ENCODE data around the gene MS4A3. TPM values are rescaled to one million over a fixed set of nuclear protein-coding genes. Genes with fewer than 3 reads are reported as not detected.
"Not testable (repeated sequence)": the region's sequence is repeated elsewhere in the genome, so short reads cannot be mapped to it uniquely, and the experiment has no call there.

Gene MS4A3
- total RNA-seq, 1 donor from 2014 or later, result not detected

GRCh38 chr11:60100516-60100915 lies 44.1 kb downstream of the MS4A3 start:
- ATAC-seq (no peak), DNase-seq (no peak)
- Histone ChIP-seq H3K36me3 (no peaks in the 10 kb centered on the region), H3K27ac (no peak overlapping the region), H3K9me3 (no peaks in the 10 kb centered on the region), H3K4me1 (no peaks in the 10 kb centered on the region), H3K4me3 (no peak overlapping the region), H3K27me3 (no peaks in the 10 kb centered on the region)
- intact Hi-C loops (cut with DNase I), result no loop called here
- TF ChIP-seq, protein P1, sequence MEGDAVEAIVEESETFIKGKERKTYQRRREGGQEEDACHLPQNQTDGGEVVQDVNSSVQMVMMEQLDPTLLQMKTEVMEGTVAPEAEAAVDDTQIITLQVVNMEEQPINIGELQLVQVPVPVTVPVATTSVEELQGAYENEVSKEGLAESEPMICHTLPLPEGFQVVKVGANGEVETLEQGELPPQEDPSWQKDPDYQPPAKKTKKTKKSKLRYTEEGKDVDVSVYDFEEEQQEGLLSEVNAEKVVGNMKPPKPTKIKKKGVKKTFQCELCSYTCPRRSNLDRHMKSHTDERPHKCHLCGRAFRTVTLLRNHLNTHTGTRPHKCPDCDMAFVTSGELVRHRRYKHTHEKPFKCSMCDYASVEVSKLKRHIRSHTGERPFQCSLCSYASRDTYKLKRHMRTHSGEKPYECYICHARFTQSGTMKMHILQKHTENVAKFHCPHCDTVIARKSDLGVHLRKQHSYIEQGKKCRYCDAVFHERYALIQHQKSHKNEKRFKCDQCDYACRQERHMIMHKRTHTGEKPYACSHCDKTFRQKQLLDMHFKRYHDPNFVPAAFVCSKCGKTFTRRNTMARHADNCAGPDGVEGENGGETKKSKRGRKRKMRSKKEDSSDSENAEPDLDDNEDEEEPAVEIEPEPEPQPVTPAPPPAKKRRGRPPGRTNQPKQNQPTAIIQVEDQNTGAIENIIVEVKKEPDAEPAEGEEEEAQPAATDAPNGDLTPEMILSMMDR (IDR thresholded peaks at IDR 0.05), result no peak

DNA sequence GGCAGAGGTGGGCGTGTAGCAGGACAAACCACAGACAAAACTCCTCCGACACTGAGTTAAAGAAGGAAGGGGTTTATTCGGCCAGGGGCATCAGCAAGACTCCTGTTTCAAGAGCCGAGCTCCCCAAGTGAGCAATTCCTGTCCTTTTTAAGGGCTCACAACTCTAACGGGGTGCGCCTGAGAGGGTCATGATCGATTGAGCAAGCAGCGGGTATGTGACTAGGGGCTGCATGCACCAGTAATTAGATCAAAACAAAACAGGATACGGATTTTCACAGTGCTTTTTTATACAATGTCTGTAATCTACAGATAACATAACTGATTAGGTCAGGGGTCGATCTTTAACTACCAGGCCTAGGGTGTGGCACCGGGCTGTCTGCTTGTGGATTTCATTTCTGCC lies 44.9 kb downstream of the MS4A3 start:
- DNase-seq, ATAC-seq: not testable (repeated sequence)

GRCh38 chr11:60104471-60105115 lies 48.1 kb downstream of the MS4A3 start:
- H3K27me3 ChIP-seq; H3K27ac ChIP-seq; H3K9me3 ChIP-seq; H3K36me3 ChIP-seq; H3K4me1 ChIP-seq; ATAC-seq; DNase-seq; H3K4me3 ChIP-seq; intact Hi-C loops (cut with DNase I): not testable (repeated sequence)

More for the DNA sequence above, 44.9 kb downstream of the MS4A3 start:
- H3K4me1 ChIP-seq; H3K36me3 ChIP-seq; H3K4me3 ChIP-seq; H3K9me3 ChIP-seq; intact Hi-C loops (cut with DNase I); H3K27ac ChIP-seq; H3K27me3 ChIP-seq: not testable (repeated sequence)

DNA sequence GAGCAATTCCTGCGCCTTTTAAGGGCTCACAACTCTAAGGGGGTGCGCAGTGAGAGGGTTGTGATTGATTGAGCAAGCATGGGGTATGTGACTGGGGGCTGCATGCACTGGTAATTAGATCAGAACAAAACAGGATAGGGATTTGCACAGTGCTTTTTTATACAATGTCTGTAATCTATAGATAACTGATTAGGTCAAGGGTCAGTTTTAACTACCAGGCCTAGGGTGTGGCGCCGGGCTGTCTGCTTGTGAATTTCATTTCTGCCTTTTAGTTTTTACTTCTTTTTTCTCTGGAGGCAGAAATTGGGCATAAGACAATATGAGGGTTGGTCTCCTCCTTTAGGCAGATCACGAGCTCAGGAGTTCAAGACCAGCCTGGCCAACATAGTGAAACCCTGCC lies 52.2 kb downstream of the MS4A3 start:
- intact Hi-C loops (cut with DNase I); DNase-seq; ATAC-seq: not testable (repeated sequence)

GRCh38 chr11:60111793-60112192 lies 55.3 kb downstream of the MS4A3 start:
- DNase-seq (no peak), ATAC-seq (no peak)
- TF ChIP-seq, protein P1 (IDR thresholded peaks at IDR 0.05), result no peak
- Histone ChIP-seq H3K9me3 (no peaks in the 10 kb centered on the region), H3K27ac (no peak overlapping the region), H3K27me3 (no peaks in the 10 kb centered on the region), H3K4me1 (no peaks in the 10 kb centered on the region), H3K4me3 (no peak overlapping the region), H3K36me3 (no peaks in the 10 kb centered on the region)
- intact Hi-C loops (cut with DNase I), result no loop called here

More for the DNA sequence above, 52.2 kb downstream of the MS4A3 start:
- H3K27ac ChIP-seq, H3K9me3 ChIP-seq, H3K27me3 ChIP-seq, H3K4me3 ChIP-seq, H3K4me1 ChIP-seq, H3K36me3 ChIP-seq: not testable (repeated sequence)

DNA sequence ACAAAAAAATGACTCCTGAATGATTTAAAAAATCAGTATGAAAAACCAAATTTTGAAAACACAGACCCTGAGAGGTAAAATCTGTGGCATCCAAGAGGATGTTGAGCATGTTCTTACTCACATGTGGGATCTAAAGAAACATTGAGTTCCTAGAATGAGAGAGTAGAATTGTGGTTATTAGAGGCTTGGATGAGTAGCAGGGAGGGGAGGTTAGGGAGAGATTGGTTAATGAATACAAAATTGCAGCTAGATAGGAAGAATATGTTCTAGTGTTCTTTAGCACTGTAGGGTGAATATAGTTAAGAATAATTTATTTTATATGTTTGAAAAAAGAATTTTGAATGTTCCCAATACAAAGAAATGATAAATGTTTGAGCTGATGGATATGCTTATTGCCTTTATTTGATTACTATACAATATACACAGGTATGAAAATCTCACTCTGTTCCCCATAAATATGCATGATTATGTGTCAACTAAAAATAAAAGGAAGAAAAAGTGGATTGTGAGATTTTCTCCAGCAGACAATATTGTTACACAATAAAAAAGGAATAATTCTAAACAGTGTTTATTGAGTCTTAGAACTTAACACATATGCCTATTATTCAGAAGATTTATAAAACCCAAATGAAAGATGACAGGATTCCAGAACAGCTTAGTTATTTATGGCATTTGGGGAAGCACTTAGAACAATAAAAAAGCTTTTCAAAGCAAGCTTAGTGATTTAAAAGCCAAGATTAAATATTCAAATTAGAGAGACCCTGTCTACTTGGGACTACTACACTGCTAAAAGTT lies 60.7 kb downstream of the MS4A3 start:
- H3K4me3 ChIP-seq, result no peak overlapping the region
- TF ChIP-seq, protein P1 (IDR thresholded peaks at IDR 0.05), result no peak
- ATAC-seq, result no peak
- no peaks in the 10 kb centered on the region for H3K9me3 ChIP-seq
- intact Hi-C loops (cut with DNase I), result no loop called here
- no peaks in the 10 kb centered on the region for H3K27me3 ChIP-seq
- H3K27ac ChIP-seq, result no peak overlapping the region
- no peaks in the 10 kb centered on the region for H3K36me3 ChIP-seq
- H3K4me1 ChIP-seq, result no peaks in the 10 kb centered on the region
- DNase-seq, result no peak

DNA sequence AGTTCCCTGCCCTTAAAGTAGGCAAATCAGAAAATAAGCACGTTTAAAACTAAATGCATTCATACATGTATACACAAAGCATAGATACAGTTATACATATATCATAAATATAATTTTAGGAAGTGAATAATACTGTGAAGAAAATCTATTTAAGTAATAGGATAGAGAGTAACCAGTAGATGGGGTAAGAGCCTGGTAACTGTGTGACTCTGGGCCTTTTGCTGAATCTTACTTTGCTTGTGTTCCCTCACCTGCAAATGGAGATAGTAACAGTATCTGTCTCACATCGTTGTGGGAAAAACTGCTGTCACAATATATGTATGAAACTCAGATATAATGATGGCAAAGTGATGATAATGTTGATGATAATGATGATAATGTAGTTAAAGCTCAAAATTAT lies 61.9 kb downstream of the MS4A3 start:
- no peak for ATAC-seq
- TF ChIP-seq, protein P1 (IDR thresholded peaks at IDR 0.05), result peak; percentile 5
- H3K36me3 ChIP-seq, result no peaks in the 10 kb centered on the region
- H3K4me1 ChIP-seq, result no peaks in the 10 kb centered on the region
- intact Hi-C loops (cut with DNase I), result no loop called here
- no peaks in the 10 kb centered on the region for H3K9me3 ChIP-seq
- no peak overlapping the region for H3K27ac ChIP-seq
- H3K27me3 ChIP-seq, result no peaks in the 10 kb centered on the region
- H3K4me3 ChIP-seq, result no peak overlapping the region
- no peak for DNase-seq
